Spleen (tissue), 7 donors: ENCODE results near the gene PCDHGB6.

ENCODE experiments used
- POLR2AphosphoS5 ChIP-seq, 3 donors: sonication (generic); formaldehyde crosslinking; IDR thresholded peaks; one replicate each; pipeline ENCODE4 v1.5.1; 2017; ENCODE audit warnings: antibody characterized with exemption in 3 of 3
- TF ChIP-seq, protein P1 (sequence below), 11 experiments: fragments of 200-600 bp in 7 of 11; fragments of 450-650 bp in 4 of 11; sonication (generic) in 4 of 11; IDR thresholded peaks in 8 of 11; conservative IDR thresholded peaks in 3 of 11; 1 replicate in 7 of 11; 2 replicates in 4 of 11; pipeline versions ENCODE4 v1.4.0 to v1.8.0; 2016 to 2021; ENCODE audit warnings: antibody characterized with exemption in 11 of 11, inconsistent platforms in 4 of 11, mild to moderate bottlenecking in 1 of 11
- donor health status: DM: no; HTN: no; CAD: no; lungs with moderate emphysema.
- donor health status: DM: no; HTN: no; CAD: no.
- donor health status: DM: no; HTN: no; CAD: no.

DNA sequence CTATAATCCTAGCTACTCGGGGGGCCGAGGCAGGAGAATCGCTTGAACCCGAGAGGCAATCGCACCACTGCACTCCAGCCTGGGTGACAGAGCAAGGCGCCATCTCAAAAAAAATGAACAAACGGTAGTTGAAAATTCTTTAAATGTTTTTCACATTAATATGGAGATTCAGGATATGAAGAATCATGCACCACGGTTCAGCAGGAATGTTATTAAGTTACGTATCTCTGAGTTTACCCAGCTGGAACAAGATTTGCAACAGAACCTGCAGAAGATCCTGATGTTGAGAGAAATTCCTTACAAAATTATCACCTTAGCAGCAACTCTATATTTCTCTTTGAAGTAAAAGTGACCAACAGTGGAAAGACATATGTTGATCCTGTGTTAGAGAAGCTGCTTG is 32.5 kb downstream of the PCDHGB6 start:
- TF ChIP-seq, protein P1, sequence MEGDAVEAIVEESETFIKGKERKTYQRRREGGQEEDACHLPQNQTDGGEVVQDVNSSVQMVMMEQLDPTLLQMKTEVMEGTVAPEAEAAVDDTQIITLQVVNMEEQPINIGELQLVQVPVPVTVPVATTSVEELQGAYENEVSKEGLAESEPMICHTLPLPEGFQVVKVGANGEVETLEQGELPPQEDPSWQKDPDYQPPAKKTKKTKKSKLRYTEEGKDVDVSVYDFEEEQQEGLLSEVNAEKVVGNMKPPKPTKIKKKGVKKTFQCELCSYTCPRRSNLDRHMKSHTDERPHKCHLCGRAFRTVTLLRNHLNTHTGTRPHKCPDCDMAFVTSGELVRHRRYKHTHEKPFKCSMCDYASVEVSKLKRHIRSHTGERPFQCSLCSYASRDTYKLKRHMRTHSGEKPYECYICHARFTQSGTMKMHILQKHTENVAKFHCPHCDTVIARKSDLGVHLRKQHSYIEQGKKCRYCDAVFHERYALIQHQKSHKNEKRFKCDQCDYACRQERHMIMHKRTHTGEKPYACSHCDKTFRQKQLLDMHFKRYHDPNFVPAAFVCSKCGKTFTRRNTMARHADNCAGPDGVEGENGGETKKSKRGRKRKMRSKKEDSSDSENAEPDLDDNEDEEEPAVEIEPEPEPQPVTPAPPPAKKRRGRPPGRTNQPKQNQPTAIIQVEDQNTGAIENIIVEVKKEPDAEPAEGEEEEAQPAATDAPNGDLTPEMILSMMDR (IDR thresholded peaks at IDR 0.05 in 8 of 11, conservative IDR thresholded peaks at IDR 0.05 in 3 of 11) = no peak
- TF ChIP-seq POLR2AphosphoS5 (IDR thresholded peaks at IDR 0.05) = no peak
